LNCAP (cell line): ENCODE results near the gene NAGK.

Experiments used
- CTCF ChIP-seq: fragments of 450-650 bp; IDR thresholded peaks from 2 replicates; pipeline ENCODE4 v1.5.1; 2017; ENCODE audit warnings: mild to moderate bottlenecking

Gene NAGK

GRCh38 chr2:71120195-71120594, 51.7 kb downstream of the NAGK start:
- TF ChIP-seq CTCF = no peak

- no peak for TF ChIP-seq CTCF
Measured at GRCh38 chr2:71121479-71121878, 53.0 kb downstream of the NAGK start.

- no peak for TF ChIP-seq CTCF
Measured at GRCh38 chr2:71122387-71123298, 54.2 kb downstream of the NAGK start.

- no peak for TF ChIP-seq CTCF
Measured at GRCh38 chr2:71125506-71126294, 57.3 kb downstream of the NAGK start.

GRCh38 chr2:71126957-71127356, 58.5 kb downstream of the NAGK start:
- no peak for TF ChIP-seq CTCF
